Endothelial cell of umbilical vein (primary cell): ENCODE measurements around the gene PPM1F. TPM values are rescaled to one million over a fixed set of nuclear protein-coding genes. Genes with fewer than 3 reads are reported as not detected.

Source experiments
- BruUV-seq: library from RNA; stranded (reverse); fragments of 400-500 nt; replicated peaks from 2 replicates; lab custom pipeline; 2021; lab: Mats Ljungman, UMichigan
- CTCF ChIA-PET: fragments of 300-600, 350-600 bp; sonication (Branson Sonifier 250); formaldehyde crosslinking; loops from one replicate; lab custom pipeline; 2021; ENCODE audit warnings: antibody characterized with exemption, inconsistent platforms; lab: Charles Lee
- POLR2A ChIA-PET: fragments of 300-600, 350-600 bp; sonication (Branson Sonifier 250); formaldehyde crosslinking; loops from one replicate; lab custom pipeline; 2021; ENCODE audit warnings: antibody characterized with exemption, inconsistent platforms; lab: Charles Lee
- DNase-seq: peaks from one replicate; pipeline ENCODE4 v3.0.0-alpha.2; 2011; ENCODE audit warnings: low read depth, low spot score
- FAIRE-seq: peaks from 2 replicates; lab custom pipeline; 2011; peaks lifted over from hg19 to GRCh38; lab: Jason Lieb, UNC
- H2AFZ ChIP-seq: 2 replicates; pipeline ENCODE4 v1.6.0; 2012; ENCODE audit warnings: low read depth, low read length, control low read depth, inconsistent platforms
- H3K27ac ChIP-seq: 2 replicates; pipeline ENCODE4 v1.5.1; 2011; ENCODE audit warnings: low read depth, mild to moderate bottlenecking, control low read depth, low read length, moderate library complexity; ENCODE audit not compliant: insufficient read depth
- H3K27me3 ChIP-seq, 2 experiments: 2 replicates each; pipeline versions ENCODE4 v1.6.0 to v1.6.1; 2011; ENCODE audit warnings: low read length in 2 of 2, mixed read lengths in 1 of 2; ENCODE audit not compliant: control insufficient read depth in 2 of 2, insufficient read depth in 2 of 2
- H3K36me3 ChIP-seq, 2 experiments: 2 replicates in 1 of 2; 3 replicates in 1 of 2; pipeline ENCODE4 v1.5.1; 2011; ENCODE audit warnings: low read length in 2 of 2, mild to moderate bottlenecking in 1 of 2, moderate library complexity in 1 of 2; ENCODE audit not compliant: control insufficient read depth in 2 of 2, insufficient read depth in 2 of 2; ENCODE audit errors: extremely low read depth in 1 of 2
- H3K4me1 ChIP-seq: 3 replicates; pipeline ENCODE4 v1.5.1; 2011; ENCODE audit warnings: mild to moderate bottlenecking, low read length; ENCODE audit not compliant: control insufficient read depth, insufficient read depth; ENCODE audit errors: extremely low read depth
- H3K4me2 ChIP-seq: 2 replicates; pipeline ENCODE4 v1.6.1; 2011; ENCODE audit warnings: low read length, control low read depth, mixed read lengths; ENCODE audit not compliant: insufficient read depth
- H3K4me3 ChIP-seq, 3 experiments: fragments of 200-600 bp in 1 of 3; sonication (generic), shearing (Covaris generic) in 1 of 3; replicated peaks in 1 of 3; 2 replicates each; pipeline ENCODE4 v1.5.1; 2011 to 2016; ENCODE audit warnings: control low read depth in 3 of 3, low read length in 3 of 3, mild to moderate bottlenecking in 2 of 3, inconsistent platforms in 1 of 3, low read depth in 1 of 3, moderate library complexity in 1 of 3; ENCODE audit not compliant: insufficient read depth in 1 of 3
- H3K79me2 ChIP-seq: 2 replicates; pipeline ENCODE4 v1.6.0; 2012; ENCODE audit warnings: low read length, inconsistent platforms; ENCODE audit not compliant: control insufficient read depth, insufficient read depth
- H3K9ac ChIP-seq: replicated peaks from 2 replicates; pipeline ENCODE3; 2011; ENCODE audit warnings: low read length, control low read depth; ENCODE audit not compliant: insufficient read depth; ENCODE audit errors: extremely low read depth
- H3K9me1 ChIP-seq: replicated peaks from 3 replicates; pipeline ENCODE4 v1.6.0; 2011; ENCODE audit warnings: mild to moderate bottlenecking, low read length; ENCODE audit not compliant: control insufficient read depth, insufficient read depth; ENCODE audit errors: extremely low read depth
- H3K9me3 ChIP-seq: replicated peaks from 2 replicates; pipeline ENCODE4 v1.5.1; 2012; ENCODE audit warnings: low read length, inconsistent platforms; ENCODE audit not compliant: control insufficient read depth, insufficient read depth
- H4K20me1 ChIP-seq: replicated peaks from 2 replicates; pipeline ENCODE3; 2011; ENCODE audit warnings: mild to moderate bottlenecking, low read length; ENCODE audit not compliant: control insufficient read depth, insufficient read depth; ENCODE audit errors: extremely low read depth
- CTCF ChIP-seq, 2 donors: IDR thresholded peaks; 1 replicate in 1 of 2; 2 replicates in 1 of 2; pipeline ENCODE4 v1.5.1; 2011; ENCODE audit warnings: low read length in 2 of 2, mild to moderate bottlenecking in 2 of 2, moderate library complexity in 2 of 2, control low read depth in 1 of 2, inconsistent platforms in 1 of 2, low read depth in 1 of 2; ENCODE audit not compliant: insufficient read depth in 1 of 2; ENCODE audit errors: extremely low read depth in 1 of 2
- FOS ChIP-seq: IDR thresholded peaks from 2 replicates; pipeline ENCODE4 v1.6.1; 2011; ENCODE audit warnings: mild to moderate bottlenecking, low read length, moderate library complexity, borderline replicate concordance; ENCODE audit not compliant: insufficient read depth
- GATA2 ChIP-seq: IDR thresholded peaks from 2 replicates; pipeline ENCODE4 v1.7.0; 2011; ENCODE audit warnings: low read depth, mild to moderate bottlenecking, moderate library complexity, mixed read lengths, low read length; ENCODE audit not compliant: insufficient read length, insufficient read depth
- JUN ChIP-seq: IDR thresholded peaks from 2 replicates; pipeline ENCODE4 v1.6.1; 2011; ENCODE audit warnings: borderline replicate concordance, low read depth; ENCODE audit not compliant: insufficient read length, insufficient read depth
- MYC ChIP-seq: IDR thresholded peaks from one replicate; pipeline ENCODE4 v1.6.1; 2011; ENCODE audit warnings: mild to moderate bottlenecking, low read depth, low read length
- POLR2A ChIP-seq: IDR thresholded peaks from 2 replicates; pipeline ENCODE4 v1.6.1; 2012; ENCODE audit warnings: low read depth, mild to moderate bottlenecking, control low read depth, low read length
- POLR2AphosphoS5 ChIP-seq: IDR thresholded peaks from 2 replicates; pipeline ENCODE4 v1.6.1; 2012; ENCODE audit warnings: low read depth, mild to moderate bottlenecking, control low read depth, low read length, moderate library complexity; ENCODE audit not compliant: insufficient read depth
- dilution Hi-C: fragments of 300-500 bp; cut with MboI; formaldehyde crosslinking; loops from one replicate; pipeline ENCODE4 v1.15.0; 2019; ENCODE audit warnings: low sequenced_read_pairs; ENCODE audit not compliant: extremely low pct_ligation_motif_present
- intact Hi-C: fragments of 100-400 bp; cut with micrococcal nuclease; formaldehyde crosslinking; loops from one replicate; pipeline ENCODE4 v1.10.0; 2022
- polyA plus RNA-seq, 4 experiments: library from polyadenylated mRNA; depleted of rRNA in 3 of 4; stranded (reverse) in 3 of 4; unstranded in 1 of 4; fragments of >200 nt; gene quantifications; 2 replicates each; pipeline versions ENCODE4 v1.2.1 to v1.2.3, GENCODE V29; 2011 to 2012; ENCODE audit warnings: missing spikeins in 1 of 4
- total RNA-seq: library from RNA; stranded (reverse); gene quantifications from 2 replicates; pipeline ENCODE4 v1.2.3, GENCODE V29; 2021

The PPM1F gene
- total and polyA plus RNA-seq, 2 donors (not counting 3 experiments of a cell fraction or from before 2014, with no cell fraction given), result 107 to 178 TPM

- Histone ChIP-seq H4K20me1 (no peaks in the 10 kb centered on the region), H3K4me3 (no peak overlapping the region), H3K4me2 (no peak overlapping the region), H3K4me1 (peaks cover 87% of the 10 kb centered on the region), H3K9me1 (no peaks in the 10 kb centered on the region), H3K9ac (peak overlapping the region; percentile 47), H3K27me3 (no peaks in the 10 kb centered on the region), H3K79me2 (peaks cover 60% of the 10 kb centered on the region), H3K27ac (peak overlapping the region; percentile 86), H2AFZ (no peak overlapping the region), H3K36me3 (peaks cover 14 to 27% of the 10 kb centered on the region in 2 experiments), H3K9me3 (no peaks in the 10 kb centered on the region)
- intact Hi-C loops, result loop anchor here (2.0 kb wide), 1 partner anchor 207 kb away; no protein-coding TSS in a partner anchor
- ChIA-PET POLR2A (interaction anchor here (0.6 kb wide), 1 partner anchor 9 kb away, joined by 3 read pairs; the partner anchor contains the start of gene PPM1F), CTCF (interaction anchor here (1.3 to 13.1 kb wide), 2 partner anchors 7 to 8 kb away, joined by 6 to 292 read pairs; partner anchors contain the start of gene PPM1F)
- peak; percentile 85 for FAIRE-seq
- no peak for TF ChIP-seq FOS
- TF ChIP-seq CTCF (IDR thresholded peaks at IDR 0.05; ENCODE audit: extremely low read depth in 1 of 2, insufficient read depth in 1 of 2, low read depth in 1 of 2, low read length in 2 of 2), result peak in 1 of 2 donors; percentile 8
- no peak for TF ChIP-seq POLR2A
- no peak for TF ChIP-seq GATA2
- peak; percentile 67 for TF ChIP-seq MYC
- peak; percentile 23 for TF ChIP-seq POLR2AphosphoS5
- TF ChIP-seq JUN, result peak; percentile 35
- DNase-seq, result peak; percentile 39
- dilution Hi-C loops, result loop anchor here (25.0 kb wide), 2 partner anchors 132 to 232 kb away; no protein-coding TSS in a partner anchor
- BruUV-seq, result no TSS peak
Observed at GRCh38 chr22:21943571-21944448, 8.8 kb downstream of the PPM1F start.
